HG02981 (cell line): ENCODE results near the gene GSTA1.
"Not testable (repeated sequence)": the region's sequence is repeated elsewhere in the genome, so short reads cannot be mapped to it uniquely, and the experiment has no call there.

ENCODE experiments used
- ATAC-seq: cut with Tn5 transposase; IDR thresholded peaks from one replicate; pipeline ENCODE4 v1.9.1; 2021; ENCODE audit warnings: mild to moderate bottlenecking, moderate library complexity; ENCODE audit not compliant: unreplicated experiment

The GSTA1 gene

DNA sequence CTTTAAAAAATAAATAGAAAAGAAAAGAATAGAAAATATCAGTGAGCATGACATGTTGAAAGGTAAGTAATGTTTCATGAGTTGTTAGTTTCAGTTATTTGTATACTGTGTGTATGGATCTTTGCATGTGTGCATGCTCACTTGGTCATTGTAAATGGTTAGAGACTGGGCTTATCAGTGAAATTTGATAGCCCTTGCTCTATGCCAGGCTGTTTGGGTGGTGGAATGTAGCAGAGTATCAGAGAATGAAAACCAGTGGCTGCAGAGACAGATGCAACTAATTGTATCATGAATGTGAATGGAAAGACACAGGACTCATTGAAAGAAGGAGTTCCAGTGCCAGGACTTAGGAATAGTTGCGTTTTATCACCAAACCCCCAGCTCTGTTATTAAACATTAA lies 44.5 kb downstream of the GSTA1 start:
- ATAC-seq: no peak

DNA sequence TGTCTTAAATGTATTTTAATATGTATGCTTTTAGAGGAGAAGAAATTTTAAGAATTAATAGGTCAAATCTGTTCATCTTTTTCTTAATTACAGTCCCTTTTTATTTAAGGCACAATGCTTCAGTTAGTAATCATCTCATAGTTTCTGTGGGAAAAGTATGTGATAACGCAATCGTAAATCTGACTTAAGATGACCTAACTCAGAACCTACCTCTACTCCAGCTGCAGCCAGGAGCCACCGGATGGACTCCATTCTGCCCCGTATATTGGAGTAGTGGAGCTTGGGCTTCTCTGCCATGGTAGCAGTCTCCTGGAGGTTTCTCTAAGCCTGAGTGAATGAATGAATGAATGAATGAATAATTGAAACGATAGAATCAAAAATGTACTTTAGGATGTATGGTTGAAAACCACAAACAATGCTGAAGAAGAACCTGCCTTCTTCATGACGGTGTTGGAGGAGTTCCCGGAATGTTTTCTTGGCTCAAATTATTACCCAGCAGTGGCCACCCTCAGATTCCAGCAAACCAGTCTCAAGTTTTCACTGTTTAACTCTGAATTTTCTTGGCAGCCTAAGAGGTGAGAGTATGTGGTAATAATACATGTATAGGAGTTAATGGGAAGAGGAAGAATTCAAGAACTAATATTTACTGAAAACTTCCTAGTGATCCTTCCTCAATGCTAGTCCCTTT lies 45.8 kb downstream of the GSTA1 start:
- ATAC-seq: not testable (repeated sequence)

DNA sequence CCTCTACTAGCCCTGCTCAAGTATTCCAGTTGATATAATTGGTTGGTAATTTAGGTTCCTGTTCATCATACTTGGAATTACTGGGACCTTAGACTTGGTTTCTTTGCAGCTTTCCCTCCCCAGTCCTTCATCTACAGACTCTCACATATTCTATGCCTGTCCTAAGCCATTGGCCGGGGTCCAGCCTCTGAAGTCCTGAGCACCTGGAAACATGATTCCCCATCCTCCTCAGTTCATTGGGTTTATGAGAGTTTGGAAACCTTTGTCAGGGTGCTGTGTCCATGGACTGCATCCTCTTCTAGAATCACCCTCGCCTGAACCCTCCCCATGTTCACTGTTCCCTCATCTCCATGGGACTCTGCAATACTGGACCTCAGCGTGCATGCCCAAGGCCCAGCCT lies 49.2 kb downstream of the GSTA1 start:
- no peak for ATAC-seq

DNA sequence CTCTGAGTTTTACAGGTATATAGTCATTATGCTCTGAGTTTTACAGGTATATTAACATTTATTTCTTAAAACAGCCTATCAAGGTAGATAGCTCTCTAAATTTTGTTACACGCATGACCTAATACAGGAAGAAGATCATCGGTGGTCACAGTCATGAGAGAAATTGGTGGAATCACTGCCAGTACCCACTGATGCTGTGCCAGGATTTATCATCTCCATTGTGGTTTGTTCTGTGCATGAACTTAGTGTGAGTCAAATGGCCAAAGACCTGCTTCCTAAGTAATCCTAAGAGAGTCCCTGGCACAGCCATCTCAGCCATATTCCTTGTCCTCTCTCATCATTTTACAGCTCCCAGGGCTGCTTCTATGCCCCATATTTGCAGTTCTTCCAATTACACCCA lies 50.5 kb downstream of the GSTA1 start:
- ATAC-seq: not testable (repeated sequence)

DNA sequence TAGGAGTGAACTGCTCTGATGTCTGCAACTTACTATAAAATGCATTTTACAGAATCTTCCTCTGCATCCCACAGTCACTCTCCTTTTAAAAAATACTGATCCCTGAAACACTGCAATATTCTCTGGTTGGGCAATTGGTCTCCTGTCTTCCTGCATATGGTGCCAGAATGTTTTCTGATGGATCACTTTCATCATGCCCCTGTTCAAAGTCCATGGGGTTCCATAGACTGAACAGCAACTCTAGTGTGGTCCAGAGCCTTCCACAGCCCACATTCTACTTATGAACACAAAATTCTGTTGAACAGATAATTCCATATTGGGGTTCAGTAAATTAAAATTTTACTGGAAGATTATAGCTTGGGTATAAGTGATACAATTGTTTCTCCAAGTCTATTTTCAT lies 51.3 kb downstream of the GSTA1 start:
- no peak for ATAC-seq

DNA sequence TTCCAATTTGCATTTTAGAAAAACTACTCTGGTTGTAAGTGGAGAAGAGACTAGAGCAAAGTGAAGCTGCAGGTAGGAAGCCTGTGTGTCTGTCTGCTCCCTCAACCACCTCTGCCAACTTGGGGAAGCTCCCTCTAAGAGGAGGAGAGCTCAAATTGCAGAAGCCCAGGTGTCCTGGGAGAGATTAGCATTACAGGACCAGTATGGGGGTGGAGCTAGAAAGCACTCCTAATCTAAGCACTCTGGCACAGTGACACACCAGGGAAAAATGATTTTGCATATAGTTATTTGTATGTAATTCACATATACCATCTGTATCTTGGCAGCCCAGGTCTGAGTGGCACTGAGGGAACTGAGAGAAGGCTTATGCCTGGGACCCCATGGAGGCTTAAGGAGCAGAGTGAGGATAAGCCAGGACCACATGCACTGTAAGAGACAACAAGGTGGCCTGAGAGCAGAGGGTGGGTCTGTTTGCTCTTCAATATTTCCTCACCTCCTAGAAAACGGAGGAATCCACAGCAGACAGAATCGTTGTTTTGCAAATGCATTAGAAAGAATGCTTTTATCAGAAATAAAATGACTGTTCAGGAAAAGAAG lies 54.0 kb downstream of the GSTA1 start:
- ATAC-seq: no peak

DNA sequence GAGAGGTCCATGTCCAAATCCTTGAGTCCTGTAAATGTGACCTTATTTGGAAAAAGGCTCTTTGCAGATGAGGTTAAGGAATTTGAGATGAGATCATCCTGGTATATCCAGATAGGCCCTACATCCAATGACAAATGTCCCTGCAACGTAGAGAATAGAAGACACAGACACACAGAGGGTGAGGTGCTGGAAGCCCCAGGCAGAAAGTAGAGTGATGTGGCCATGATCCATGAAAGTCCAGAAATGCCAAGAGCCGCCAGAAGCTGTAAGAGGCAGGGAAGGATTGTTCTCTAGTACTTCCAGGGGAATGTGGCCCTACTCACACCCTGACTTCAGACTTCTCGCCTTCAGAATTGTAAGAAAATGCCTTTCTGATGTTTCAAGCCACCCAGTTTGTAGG lies 56.3 kb downstream of the GSTA1 start:
- ATAC-seq: not testable (repeated sequence)

DNA sequence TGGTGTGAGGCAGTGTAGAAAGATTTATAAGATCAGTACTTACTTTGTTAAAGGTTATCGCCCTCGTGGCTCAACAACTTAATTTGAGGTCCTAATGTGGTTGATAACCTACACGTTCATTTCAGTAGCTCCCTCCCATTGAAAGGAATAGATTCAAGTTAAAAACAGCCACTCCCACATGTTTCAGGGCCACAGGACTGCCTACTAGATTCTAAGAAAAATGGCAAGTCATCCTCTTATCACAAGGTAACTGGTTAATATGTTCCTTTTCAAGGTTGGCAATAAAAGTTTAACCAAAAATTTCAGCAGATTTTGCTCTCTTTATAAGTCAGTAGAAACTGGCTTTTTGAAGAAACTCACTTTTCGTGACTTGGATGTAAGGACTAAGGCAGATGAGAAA lies 57.4 kb downstream of the GSTA1 start:
- no peak for ATAC-seq

DNA sequence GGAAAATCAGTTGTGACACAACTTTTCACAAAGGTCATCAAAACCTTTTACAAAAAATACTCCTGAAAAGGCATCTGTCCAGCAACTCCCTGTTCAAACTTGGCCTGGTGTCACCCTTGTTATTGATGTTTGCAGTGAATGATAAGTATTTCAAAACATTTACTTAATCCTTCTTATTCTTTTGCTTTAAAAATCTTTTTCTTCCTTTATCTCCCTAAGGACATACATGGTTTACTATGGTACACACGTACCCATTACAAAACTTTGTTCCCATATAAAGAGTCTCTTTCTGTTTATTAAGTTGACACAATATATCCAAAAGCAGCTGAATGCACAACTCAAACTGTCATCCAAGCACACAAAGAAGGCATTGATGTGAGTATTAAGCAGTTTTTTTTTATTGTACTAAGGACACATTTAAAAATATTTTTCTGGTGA lies 57.8 kb downstream of the GSTA1 start:
- ATAC-seq: no peak

DNA sequence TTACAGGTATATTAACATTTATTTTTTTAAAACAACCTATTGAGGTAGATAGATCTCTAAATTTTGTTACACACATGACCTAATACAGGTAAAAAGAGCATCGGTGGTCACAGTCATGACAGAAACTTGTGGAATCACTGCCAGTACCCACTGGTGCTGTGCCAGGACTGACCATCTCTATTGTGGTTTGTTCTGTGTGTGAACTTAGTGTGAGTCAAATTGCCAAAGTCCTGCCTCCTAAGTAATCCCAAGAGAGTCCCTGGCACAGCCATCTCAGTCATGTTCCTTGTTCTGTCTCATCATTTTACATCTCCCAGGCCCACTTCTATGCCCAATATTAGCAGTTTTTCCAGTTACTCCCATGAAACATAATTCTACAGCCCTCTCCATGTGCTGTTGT lies 61.7 kb downstream of the GSTA1 start:
- no peak for ATAC-seq
